Mesenteric fat pad (tissue), 1 donor: ENCODE results near the gene KRT16. TPM values are rescaled to one million over a fixed set of nuclear protein-coding genes. Genes with fewer than 3 reads are reported as not detected.
A peak's percentile ranks its signal among the peaks of the same experiment; 100 is the strongest.
"Not testable (repeated sequence)": the region's sequence is repeated elsewhere in the genome, so short reads cannot be mapped to it uniquely, and the experiment has no call there.

Experiments
- DNase-seq: peaks from one replicate; pipeline ENCODE4 v3.0.0-alpha.2; 2020; ENCODE audit warnings: low spot score
- total RNA-seq: library from RNA; stranded (reverse); fragmentation: NEBNext Ultra II Directional; extraction: Animal tissue kit (Norgen Biotek cat#: 25700); gene quantifications from one replicate; pipeline ENCODE4 v1.2.1, GENCODE V29; 2021
- donor health status: DM: yes; HTN: yes; CAD: no.

KRT16 gene
- total RNA-seq, 1 donor from 2014 or later = 5.5 TPM

GRCh38 chr17:41647940-41648410, 35.4 kb upstream of the KRT16 start:
- peak; percentile 96 for DNase-seq

DNA sequence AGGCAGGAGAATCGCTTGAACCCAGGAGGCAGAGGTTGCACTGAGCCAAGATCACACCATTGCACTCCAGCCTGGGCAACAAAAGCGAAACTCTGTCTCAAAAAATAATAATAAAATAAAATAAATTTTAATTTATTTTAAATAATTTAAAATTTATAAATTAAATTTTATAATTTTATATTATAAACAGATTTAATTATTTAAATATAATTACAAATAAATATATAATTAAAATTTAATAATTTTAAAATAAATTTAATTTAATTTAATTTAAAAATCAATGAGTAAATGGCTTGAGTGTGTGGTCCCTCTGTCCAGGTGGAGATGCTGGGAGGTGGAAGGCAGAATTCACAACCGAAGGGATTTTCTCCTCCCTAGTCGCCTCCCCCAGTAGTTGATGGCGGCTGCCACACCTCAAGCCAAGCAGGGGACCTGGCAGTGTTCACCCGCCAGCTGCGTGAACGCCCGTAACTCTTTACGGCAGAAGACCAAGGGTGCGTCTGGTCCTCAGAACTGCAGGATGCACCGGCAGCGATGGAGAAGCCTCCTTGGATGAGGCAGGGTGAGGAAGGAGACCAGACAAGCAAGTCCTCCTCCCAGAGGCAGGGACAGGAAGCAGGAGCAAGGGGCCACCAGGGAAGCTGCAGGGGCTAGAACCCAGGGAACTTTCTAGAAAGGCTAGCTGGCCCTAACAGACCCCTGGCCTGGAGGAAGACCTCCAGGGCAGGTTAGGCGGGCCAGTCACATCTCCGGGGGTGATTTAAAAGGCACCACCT, 34.7 kb upstream of the KRT16 start:
- DNase-seq = no peak

DNA sequence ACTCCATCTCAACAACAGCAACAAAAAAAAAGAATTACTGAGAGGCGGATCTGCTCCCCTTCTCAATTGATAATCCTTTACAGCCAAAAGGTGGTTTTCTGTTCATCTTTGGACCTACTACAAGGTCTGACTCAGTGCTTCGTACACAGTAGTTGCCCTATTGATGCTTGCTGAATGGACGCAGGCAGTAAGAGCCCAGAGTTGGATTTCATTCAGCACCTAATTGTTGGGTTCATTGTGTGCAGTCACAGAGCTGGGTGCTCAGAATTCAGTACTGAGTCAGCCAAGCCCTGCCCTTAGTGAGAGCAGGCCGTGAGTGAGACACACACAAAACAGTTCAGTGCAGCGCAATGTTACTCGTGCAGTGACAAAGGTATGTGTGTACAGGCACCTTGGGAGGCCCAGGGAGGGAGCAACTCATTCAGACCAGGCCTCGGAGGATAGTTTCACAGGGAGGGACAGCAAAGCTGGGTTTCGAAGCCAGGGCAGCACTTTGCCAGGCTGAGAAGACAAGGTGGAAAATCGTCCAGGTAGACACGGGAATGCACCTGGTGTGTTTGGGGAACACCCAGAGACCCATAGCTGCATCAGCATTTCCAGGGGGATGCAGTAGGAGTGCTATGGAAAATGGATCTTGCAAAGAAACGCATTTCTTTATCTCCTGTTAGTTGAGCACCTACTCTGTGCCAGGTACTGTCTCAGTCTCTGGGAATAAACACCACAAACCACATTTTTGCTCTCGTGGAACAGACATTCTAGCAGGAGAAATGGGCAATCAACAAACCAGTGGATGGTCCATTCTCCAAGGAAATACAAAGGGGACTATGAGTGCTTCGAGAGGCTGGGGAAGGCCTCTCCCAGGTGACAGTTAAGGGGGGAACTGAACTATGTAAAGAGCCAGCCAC, 29.9 kb upstream of the KRT16 start:
- no peak for DNase-seq

- DNase-seq = not testable (repeated sequence)
These were observed 28.0 kb upstream of the KRT16 start for GRCh38 chr17:41640596-41640995.

DNA sequence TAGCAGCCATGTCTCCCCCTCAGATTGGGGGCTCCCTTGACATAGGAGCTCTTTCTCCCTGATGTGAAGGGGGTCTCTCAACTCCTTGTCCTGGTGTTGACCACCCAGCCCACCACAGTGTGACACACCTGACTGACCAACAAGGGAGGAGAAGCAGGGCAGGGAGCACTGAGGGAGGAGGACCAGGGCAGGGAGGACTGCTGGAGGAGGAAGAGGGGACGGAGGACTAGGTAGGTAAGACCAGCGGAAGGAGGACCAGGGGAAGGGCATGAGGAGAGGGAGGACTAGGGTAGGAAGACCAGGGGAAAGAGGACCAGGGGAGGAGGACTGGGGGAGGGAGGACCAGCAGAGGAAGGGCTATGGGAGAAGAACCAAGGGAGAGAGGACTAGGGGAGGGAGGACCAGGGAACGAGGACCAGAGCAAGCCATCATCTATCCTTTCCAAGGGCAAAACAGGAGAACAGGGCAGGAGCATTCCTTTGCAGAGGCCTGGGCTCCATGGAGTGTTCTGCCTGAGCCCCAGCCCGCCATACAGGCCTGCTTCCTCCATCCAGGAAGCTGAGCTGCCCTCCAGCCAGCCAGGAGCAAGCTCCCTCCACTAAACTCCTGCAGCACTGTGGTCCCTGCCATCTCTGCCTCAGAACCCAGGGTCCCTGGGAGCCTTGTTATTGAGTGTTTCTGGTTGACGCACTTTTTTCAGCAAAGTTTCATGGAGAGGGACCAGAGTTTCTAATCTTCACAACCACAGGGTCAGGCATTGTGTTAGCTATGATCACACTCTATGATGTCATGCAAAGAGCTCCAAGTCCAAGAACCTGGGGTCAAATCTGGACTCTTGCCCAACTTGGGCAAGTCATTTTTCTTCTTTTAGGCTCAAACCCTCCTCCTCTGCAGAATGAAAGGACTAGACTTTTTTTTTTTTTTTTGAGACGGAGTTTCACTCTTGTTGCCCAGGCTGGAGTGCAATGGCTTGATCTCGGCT, 27.2 kb upstream of the KRT16 start:
- no peak for DNase-seq

DNA sequence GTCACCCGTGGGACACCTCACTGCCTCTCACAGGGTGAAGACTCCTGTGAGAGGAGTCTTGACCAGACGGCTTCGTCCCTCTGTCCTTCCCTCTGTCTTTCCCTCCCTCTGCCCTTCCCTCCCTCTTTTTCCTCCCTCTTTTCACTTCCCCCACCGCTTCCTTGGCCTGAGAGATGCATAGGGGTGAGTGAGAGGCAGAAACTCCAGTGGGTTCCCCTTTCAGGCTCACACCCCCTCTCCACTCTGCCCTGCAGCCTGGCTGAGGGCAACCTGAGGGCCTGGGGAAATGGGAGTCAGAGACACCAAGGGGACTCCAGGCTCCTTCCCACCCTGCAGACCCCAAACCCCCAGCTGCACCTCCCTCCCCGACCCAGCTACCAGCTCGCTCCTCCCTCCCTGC, 26.4 kb upstream of the KRT16 start:
- DNase-seq = no peak

GRCh38 chr17:41638194-41638593, 25.6 kb upstream of the KRT16 start:
- DNase-seq = no peak

DNA sequence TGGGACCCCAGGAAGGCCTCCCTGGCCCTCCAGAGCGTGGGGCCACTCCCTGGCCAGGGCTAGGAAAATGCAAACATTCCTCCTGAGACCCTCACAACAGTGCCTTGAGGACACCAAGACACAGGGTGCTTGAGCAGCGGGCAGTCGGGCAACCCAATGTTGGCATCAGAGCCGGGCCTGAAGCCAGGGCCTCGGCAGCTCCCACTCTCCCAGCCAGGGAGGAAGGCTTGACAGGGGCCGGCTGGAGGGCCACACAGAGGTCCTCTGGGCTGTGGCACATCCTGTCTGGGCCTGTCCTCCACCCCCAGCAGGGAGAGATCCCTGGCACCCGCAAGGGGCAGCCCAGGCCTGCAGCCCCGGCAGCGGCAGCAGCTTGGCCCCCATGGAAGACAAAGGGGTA, 24.1 kb upstream of the KRT16 start:
- no peak for DNase-seq

GRCh38 chr17:41635121-41636097, 22.8 kb upstream of the KRT16 start:
- DNase-seq = no peak

DNA sequence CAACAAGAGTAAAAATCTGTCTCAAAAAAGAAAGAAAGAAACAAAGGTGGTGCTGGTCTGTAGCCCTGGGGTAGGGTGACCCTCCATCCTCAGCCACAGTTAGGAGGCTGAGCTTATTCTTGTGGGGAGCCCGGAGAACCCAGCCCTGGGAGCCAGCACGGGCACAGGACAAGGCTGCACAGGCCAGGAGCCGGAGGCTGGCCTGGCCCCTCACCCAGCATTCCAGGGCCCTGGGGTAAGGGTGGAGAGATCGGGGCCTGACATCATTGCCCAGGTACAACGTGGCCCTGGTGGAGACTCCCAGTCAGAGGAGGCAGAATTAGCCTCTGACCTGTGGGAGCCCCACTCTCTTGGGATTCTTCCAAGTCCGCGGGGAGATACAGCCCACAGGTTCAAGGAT, 22.1 kb upstream of the KRT16 start:
- DNase-seq = no peak

- DNase-seq = no peak
These were observed 21.1 kb upstream of the KRT16 start for GRCh38 chr17:41633556-41634199.

DNA sequence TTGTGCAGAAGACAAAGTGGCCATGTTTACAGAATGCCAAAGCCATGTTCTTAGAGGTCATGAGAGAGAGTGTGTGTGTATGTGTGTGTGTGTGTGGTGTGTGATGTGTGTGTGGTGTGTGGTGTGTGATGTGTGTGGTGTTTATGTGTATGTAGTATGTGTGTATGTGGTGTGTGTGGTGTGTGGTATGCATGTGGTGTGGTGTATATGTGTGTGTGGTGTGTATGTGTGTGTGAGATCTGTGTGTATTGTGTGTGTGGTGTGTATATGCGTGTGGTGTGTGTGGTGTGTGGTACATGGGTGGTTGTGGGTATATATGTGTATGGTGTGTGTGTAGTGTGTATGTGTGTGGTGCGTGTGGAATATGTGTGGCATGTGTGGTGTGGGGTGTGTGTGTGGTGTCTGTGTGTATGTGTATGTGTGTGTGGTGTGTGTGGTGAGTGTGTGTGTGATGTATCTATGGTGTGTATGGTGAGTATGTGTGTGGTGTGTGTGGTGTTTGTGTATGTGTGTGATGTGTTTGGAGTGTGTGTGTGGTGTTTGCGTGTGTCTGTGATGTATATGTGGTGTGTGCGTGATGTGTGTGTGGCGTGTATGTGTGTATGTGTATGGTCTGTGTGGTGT, 20.0 kb upstream of the KRT16 start:
- DNase-seq = no peak

- no peak for DNase-seq
These were observed 19.3 kb upstream of the KRT16 start for GRCh38 chr17:41631898-41632285.

DNA sequence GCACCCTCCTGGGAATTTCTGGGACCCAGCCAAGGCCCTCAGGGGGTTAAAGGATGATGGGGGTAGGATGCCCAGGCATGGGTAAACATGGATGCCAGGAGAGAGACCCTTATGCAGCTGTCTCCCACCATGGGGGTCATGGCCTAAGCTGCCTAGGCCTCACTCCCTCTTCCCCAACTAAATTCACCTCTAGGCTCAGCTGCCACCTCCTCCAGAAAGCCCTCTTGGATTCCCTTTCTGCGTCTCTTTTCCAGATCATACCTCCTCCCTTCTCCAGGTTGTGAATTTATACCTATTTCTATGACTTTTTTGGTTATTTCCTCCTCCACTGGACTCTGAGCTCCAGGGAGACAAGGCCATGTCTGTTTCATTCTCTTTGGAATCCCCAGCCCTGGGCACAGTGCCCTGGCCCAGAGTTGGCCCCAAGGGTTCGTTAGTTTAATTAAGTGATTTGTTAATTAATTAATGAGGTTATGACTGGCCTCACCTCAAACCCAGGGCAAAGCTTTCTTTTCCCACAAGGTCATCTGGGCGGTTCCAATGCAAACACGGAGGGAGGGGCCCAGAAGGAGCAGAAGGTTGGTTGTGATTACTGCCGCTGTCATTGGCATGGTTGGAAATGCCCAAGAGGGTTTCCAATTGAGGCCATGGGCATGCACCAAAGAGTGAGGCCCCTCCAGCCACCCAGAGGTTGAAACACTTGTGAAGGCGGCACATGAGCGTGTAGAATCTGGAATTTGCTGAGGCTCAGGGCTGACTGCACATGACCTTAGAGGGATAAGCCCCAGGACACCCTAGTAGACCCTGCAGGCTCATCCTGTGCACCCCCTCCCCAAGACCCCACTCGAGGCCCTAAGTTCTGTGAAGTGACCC, 18.7 kb upstream of the KRT16 start:
- no peak for DNase-seq

DNA sequence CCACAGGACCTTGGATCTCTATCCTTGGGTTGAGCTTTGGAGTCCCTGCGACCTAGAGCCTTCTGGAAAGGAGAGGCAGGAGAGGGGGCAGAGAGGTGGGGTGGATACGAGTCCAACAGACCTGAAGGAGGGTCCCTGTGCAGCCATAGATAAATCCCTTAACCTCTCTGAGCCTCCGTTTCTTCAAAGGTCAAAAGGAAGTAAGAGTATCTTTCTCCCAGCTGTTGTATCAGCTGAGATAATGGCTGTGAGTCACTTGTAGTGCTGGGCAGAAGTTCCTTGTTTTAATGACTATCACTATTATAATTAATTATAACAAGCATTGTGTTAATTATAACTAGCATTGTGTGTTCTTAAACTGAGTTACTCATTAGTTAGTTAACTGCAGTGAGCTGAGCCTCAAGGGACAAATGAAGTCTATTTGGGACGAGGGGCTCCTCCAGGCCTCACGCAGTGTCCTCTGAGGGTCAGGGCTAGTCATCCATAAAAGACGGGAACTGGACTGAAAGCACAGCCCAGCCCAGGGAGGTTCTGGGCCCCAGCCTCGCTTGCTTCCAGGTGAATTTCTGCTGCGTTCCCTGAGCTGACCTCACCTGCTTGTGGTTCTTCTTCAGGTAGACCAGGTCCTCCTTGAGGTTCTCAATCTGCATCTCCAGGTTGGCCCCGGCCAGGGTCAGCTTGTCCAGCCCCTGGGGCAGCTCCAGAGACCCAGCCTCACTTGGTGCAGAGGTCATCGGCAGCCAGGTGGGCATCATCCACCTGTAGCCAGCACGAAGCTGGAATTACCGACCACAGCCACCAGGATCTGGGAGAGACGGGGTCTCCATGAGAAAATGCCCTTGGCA, 17.5 kb upstream of the KRT16 start:
- DNase-seq = no peak

- no peak for DNase-seq
These were observed 16.7 kb upstream of the KRT16 start for GRCh38 chr17:41629316-41629715.
